Measurements from ENCODE around the gene PCNX4. TPM values are rescaled to one million over a fixed set of nuclear protein-coding genes. Genes with fewer than 3 reads are reported as not detected.

PCNX4 gene
- total RNA-seq, 1 donor from 2014 or later, result 146 TPM

- DNase-seq (ENCODE audit: low read depth), result peak; percentile 85
Observed at GRCh38 chr14:60204843-60205774, 113.4 kb downstream of the PCNX4 start.

- DNase-seq (ENCODE audit: low read depth), result no peak
Observed at GRCh38 chr14:60206249-60206670, 114.5 kb downstream of the PCNX4 start.

- DNase-seq (ENCODE audit: low read depth), result no peak
Observed at GRCh38 chr14:60206837-60207533, 115.3 kb downstream of the PCNX4 start.

- DNase-seq (ENCODE audit: low read depth), result no peak
Observed at GRCh38 chr14:60210703-60211102, 119.0 kb downstream of the PCNX4 start.

GRCh38 chr14:60211153-60211552 lies 119.4 kb downstream of the PCNX4 start:
- DNase-seq (ENCODE audit: low read depth), result no peak

- DNase-seq (ENCODE audit: low read depth), result no peak
Observed at GRCh38 chr14:60212503-60213371, 121.0 kb downstream of the PCNX4 start.

- no peak for DNase-seq (ENCODE audit: low read depth)
Observed at GRCh38 chr14:60214003-60214402, 122.3 kb downstream of the PCNX4 start.

GRCh38 chr14:60214415-60215126 lies 122.8 kb downstream of the PCNX4 start:
- DNase-seq (ENCODE audit: low read depth), result no peak

GRCh38 chr14:60215127-60215444 lies 123.4 kb downstream of the PCNX4 start:
- DNase-seq (ENCODE audit: low read depth), result peak; percentile 20

- DNase-seq (ENCODE audit: low read depth), result no peak
Observed at GRCh38 chr14:60215520-60216420, 124.0 kb downstream of the PCNX4 start.

GRCh38 chr14:60217713-60218112 lies 126.0 kb downstream of the PCNX4 start:
- no peak for DNase-seq (ENCODE audit: low read depth)

Other genes with a start within 250 kb of the PCNX4 start
- gene RTN1, start 221.1 kb upstream of the PCNX4 start, total RNA-seq, result 0.29 and 0.36 TPM in 2 replicates
- 0.08 TPM in 1 of 2 replicates, not detected in the other for gene LRRC9, start 171.8 kb upstream of the PCNX4 start, total RNA-seq
- 84.1 and 92.1 TPM in 2 replicates for gene DHRS7, start 73.5 kb downstream of the PCNX4 start, total RNA-seq
- 27.5 and 29.6 TPM in 2 replicates for gene PPM1A, start 157.3 kb downstream of the PCNX4 start, total RNA-seq